Thyroid gland (tissue), 4 donors: ENCODE results near the gene ADD1. TPM values are rescaled to one million over a fixed set of nuclear protein-coding genes. Genes with fewer than 3 reads are reported as not detected.

ENCODE experiments used
- DNase-seq, 2 donors: peaks; one replicate each; pipeline ENCODE4 v3.0.0-alpha.2; 2019
- H3K27ac ChIP-seq, 3 donors: fragments of 200-600 bp; sonication (generic); 1 replicate in 2 of 3; 2 replicates in 1 of 3; pipeline ENCODE4 v1.5.1; 2016 to 2019; ENCODE audit warnings: mild to moderate bottlenecking in 1 of 3, moderate library complexity in 1 of 3
- H3K27me3 ChIP-seq: fragments of 200-600 bp; sonication (generic); one replicate; pipeline ENCODE4 v1.5.1; 2019
- H3K36me3 ChIP-seq, 2 donors: fragments of 200-600 bp; sonication (generic); one replicate each; pipeline ENCODE4 v1.5.1; 2016 to 2019
- H3K4me1 ChIP-seq, 2 donors: fragments of 200-600 bp; sonication (generic); one replicate each; pipeline ENCODE4 v1.5.1; 2017 to 2019
- H3K4me3 ChIP-seq, 3 donors: fragments of 200-600 bp; sonication (generic); replicated peaks in 1 of 3; 1 replicate in 2 of 3; 2 replicates in 1 of 3; pipeline ENCODE4 v1.5.1; 2016; ENCODE audit warnings: mild to moderate bottlenecking in 1 of 3
- H3K9me3 ChIP-seq: fragments of 200-600 bp; sonication (generic); one replicate; pipeline ENCODE4 v1.5.1; 2017
- CTCF ChIP-seq, 6 experiments: fragments of 200-600 bp in 3 of 6; fragments of 450-650 bp in 3 of 6; sonication (generic) in 3 of 6; IDR thresholded peaks; one replicate each; pipeline ENCODE4 v1.5.1; 2016 to 2019; ENCODE audit warnings: antibody characterized with exemption in 6 of 6, mild to moderate bottlenecking in 2 of 6, inconsistent platforms in 1 of 6, moderate library complexity in 1 of 6
- POLR2A ChIP-seq, 2 donors: fragments of 450-650 bp; IDR thresholded peaks; one replicate each; pipeline ENCODE4 v1.6.1; 2017; ENCODE audit warnings: antibody characterized with exemption in 2 of 2, mild to moderate bottlenecking in 2 of 2, moderate library complexity in 1 of 2
- WGBS, 2 donors: methylation state at CpG; one replicate each; pipeline ENCODE4 v1.1.5; 2017; 5-methylcytosine and 5-hydroxymethylcytosine counted together
- intact Hi-C: fragments of 100-400 bp; cut with DNase I; formaldehyde crosslinking; loops from one replicate; pipeline ENCODE4 v1.15.1; 2023
- total RNA-seq, 4 donors: library from RNA; depleted of rRNA; stranded (reverse); fragments of >200 nt; gene quantifications; one replicate each; pipeline ENCODE4 v1.2.3, GENCODE V29; 2016

ADD1 gene
- total RNA-seq, 4 donors from 2014 or later = 190 to 222 (median 194) TPM

- Histone ChIP-seq H3K9me3 (no peaks in the 10 kb centered on the region), H3K4me3 (no peak overlapping the region), H3K4me1 (no peaks in the 10 kb centered on the region), H3K36me3 (peaks cover 24 to 51% of the 10 kb centered on the region in 2 donors), H3K27ac (no peak overlapping the region), H3K27me3 (no peaks in the 10 kb centered on the region)
- intact Hi-C loops = no loop called here
- TF ChIP-seq POLR2A (IDR thresholded peaks at IDR 0.05) (no peak), CTCF (IDR thresholded peaks at IDR 0.05) (no peak)
- 92 to 94% methylated on average over 17 of the region's 17 CpGs for WGBS, 2 donors
- DNase-seq = peak in 1 of 2 donors; percentile 0
Measured at GRCh38 chr4:2828758-2829181, 14.9 kb upstream of the ADD1 start.

DNA sequence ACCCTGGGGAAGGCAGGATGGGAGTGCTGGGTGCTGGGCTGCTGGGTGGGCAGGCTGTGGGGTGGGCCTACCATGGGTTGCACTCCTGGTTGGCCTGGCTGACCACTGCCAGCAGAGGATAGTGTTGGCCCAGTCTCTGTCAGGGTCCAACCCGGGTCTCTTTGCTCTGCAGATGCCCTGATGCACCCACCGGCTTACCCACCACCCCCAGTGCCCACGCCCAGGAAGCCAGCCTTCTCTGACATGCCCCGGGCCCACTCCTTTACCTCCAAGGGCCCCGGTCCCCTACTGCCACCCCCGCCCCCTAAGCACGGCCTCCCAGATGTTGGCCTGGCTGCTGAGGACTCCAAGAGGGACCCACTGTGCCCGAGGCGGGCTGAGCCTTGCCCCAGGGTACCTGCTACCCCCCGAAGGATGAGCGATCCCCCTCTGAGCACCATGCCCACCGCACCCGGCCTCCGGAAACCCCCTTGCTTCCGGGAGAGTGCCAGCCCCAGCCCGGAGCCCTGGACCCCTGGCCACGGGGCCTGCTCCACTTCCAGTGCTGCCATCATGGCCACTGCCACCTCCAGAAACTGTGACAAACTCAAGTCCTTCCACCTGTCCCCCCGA, 14.2 kb upstream of the ADD1 start:
- Histone ChIP-seq H3K36me3 (peaks cover 23 to 47% of the 10 kb centered on the region in 2 donors), H3K9me3 (no peaks in the 10 kb centered on the region), H3K4me3 (no peak overlapping the region), H3K4me1 (no peaks in the 10 kb centered on the region), H3K27ac (no peak overlapping the region), H3K27me3 (no peaks in the 10 kb centered on the region)
- no peak for TF ChIP-seq POLR2A (IDR thresholded peaks at IDR 0.05)
- no peak for TF ChIP-seq CTCF (IDR thresholded peaks at IDR 0.05)
- DNase-seq = peak in 1 of 2 donors; percentile 1
- intact Hi-C loops = no loop called here
- 94 to 96% methylated on average over 11 to 15 of the region's 18 CpGs for WGBS, 2 donors

GRCh38 chr4:2829933-2830451, 13.7 kb upstream of the ADD1 start:
- Histone ChIP-seq H3K9me3 (no peaks in the 10 kb centered on the region), H3K4me3 (no peak overlapping the region), H3K27me3 (no peaks in the 10 kb centered on the region), H3K4me1 (no peaks in the 10 kb centered on the region), H3K27ac (no peak overlapping the region), H3K36me3 (peaks cover 18 to 42% of the 10 kb centered on the region in 2 donors)
- peak; percentile 0 to 1 for DNase-seq
- WGBS, 2 donors = 94 to 96% methylated on average over 5 to 15 of the region's 19 CpGs
- TF ChIP-seq CTCF (IDR thresholded peaks at IDR 0.05) = no peak
- no peak for TF ChIP-seq POLR2A (IDR thresholded peaks at IDR 0.05)
- intact Hi-C loops = no loop called here

DNA sequence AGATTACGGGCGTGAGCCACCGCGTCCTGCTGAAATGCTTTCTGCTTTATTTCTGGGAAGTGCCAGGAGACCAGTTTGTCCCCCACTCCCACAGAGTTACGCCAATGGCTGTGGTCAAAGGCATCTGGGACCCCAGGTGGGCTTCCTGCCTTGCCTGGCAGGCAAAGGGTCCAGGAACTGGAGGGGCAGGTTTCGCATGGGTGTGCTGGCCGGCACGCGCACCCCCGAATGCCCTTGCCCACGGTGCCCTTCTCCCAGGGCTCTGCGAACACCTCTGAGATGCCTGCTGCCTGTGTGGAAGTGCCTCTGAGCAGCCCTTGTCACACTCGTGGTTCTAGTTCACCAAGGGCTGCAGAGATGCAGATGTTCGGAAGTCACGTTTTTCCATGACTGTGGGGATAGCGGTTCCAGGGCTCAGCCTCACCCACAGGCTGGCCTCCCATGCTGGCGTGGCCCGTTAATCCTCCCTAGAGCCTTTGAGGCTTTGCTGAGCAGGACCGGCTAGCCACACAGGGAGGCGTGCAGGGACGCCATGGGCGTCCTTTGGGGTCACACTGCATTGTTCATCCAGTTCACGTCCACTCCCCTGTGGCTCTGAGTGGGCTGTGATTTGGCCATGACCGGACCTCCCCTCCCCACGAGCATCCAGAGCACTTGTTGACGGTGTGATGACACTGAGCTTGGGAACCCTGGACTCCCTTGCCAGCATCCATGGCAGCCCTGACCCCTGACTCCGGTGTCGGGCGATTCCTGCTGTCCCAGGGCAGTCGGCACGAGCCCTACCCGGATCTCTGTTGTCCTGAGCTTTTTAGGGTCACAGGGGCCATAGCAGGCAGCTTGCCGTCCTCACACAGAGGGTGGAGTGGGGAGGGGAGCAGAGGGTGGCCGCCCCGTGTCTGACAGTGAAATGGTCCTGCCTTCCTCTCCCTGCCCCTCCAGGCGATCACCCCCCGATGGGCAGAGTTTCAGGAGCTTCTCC, 12.7 kb upstream of the ADD1 start:
- TF ChIP-seq POLR2A (IDR thresholded peaks at IDR 0.05) (no peak), CTCF (IDR thresholded peaks at IDR 0.05) (no peak)
- no peak overlapping the region for H3K27ac ChIP-seq
- peaks cover 11 to 35% of the 10 kb centered on the region in 2 donors for H3K36me3 ChIP-seq
- H3K4me1 ChIP-seq = no peaks in the 10 kb centered on the region
- 86 to 92% methylated on average over 15 to 32 of the region's 37 CpGs for WGBS, 2 donors
- peak; percentile 1 for DNase-seq
- no peaks in the 10 kb centered on the region for H3K9me3 ChIP-seq
- H3K27me3 ChIP-seq = no peaks in the 10 kb centered on the region
- H3K4me3 ChIP-seq = no peak overlapping the region
- intact Hi-C loops = no loop called here
